Right renal pelvis (tissue), 4 donors: ENCODE data around the gene EPM2A. TPM values are rescaled to one million over a fixed set of nuclear protein-coding genes. Genes with fewer than 3 reads are reported as not detected.
"Not testable (repeated sequence)": the region's sequence is repeated elsewhere in the genome, so short reads cannot be mapped to it uniquely, and the experiment has no call there.

Experiments
- DNase-seq, 4 donors: peaks; one replicate each; pipeline ENCODE4 v3.0.0-alpha.2; 2013; ENCODE audit warnings: low read depth in 4 of 4, low spot score in 3 of 4, missing footprints in 1 of 4
- polyA plus RNA-seq, 4 donors: library from polyadenylated mRNA; unstranded; fragments of 120-200 nt; gene quantifications; one replicate each; pipeline ENCODE4 v1.2.1, GENCODE V29; 2013; ENCODE audit not compliant: insufficient read length in 4 of 4

The EPM2A gene
- polyA plus RNA-seq = 10 to 100 TPM; 12.3 to 16.7 (median 16.1) TPM

DNA sequence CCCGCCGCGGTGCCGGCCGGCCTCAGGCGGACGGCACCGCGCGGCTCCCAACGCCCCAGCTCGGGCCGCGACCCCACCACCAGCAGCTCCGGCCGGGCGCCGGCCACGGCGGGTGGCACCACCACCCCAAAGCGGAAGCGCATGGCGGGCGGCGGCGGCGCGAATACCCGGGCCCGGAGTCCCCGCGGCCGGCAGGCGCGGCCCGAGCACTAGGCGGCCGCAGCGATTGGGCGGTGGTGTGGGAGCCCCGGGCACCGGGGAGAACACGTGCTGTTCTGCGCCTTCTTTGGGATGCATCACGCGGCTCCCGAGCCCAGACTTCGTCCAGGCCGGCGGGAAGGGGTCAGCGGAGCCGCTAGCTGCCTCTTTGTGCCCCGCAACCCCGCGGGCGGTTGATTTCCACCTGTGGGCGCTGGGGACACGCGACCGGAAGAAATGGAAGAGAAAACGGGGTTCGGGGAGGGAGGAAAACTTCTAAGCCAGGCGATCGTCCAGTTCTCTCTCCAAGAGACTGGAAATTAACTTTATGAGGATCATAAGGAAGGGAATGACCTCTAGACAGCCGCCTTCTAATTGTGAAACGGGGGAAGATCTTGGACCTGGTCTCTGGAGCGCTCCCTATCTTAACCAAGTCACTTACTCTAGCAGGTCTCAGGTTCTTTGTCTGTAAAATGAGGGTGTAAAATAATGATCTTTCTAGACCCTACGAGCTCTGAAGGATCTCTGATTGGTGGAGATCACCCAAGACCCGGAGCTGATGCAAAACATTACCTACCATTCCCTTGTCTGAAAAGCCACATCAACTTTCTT lies at the start of gene EPM2A:
EPM2A (minus strand) TSS at position 165 of the 810 bp plus-strand sequence; CDS start at position 143, 22 bp downstream.
- peak in 3 of 4 donors; percentile 36 to 52 (median 42) for DNase-seq

DNA sequence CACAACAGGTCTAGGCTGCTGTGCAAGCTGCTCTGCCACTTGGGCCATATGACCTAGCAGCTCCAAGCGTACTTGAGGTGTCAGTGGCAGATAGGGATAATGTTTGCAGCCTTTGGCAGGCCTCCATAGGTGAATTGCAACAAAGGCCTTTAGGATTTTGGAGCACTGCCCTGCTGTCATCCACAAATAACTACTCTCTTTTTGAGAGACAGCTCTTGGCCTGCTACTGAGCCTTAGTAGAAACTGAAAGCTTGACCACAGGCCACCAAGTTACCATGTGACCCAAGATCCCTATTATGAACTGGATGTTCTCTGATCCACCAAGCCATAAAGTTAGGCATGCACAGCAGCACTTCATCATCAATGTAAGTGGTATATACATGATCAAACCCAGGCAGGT lies 49.4 kb upstream of the EPM2A start:
- no peak for DNase-seq

- DNase-seq = no peak
Measured at GRCh38 chr6:145783796-145784195, 48.5 kb upstream of the EPM2A start.

- DNase-seq = no peak
Measured at GRCh38 chr6:145772846-145773245, 37.5 kb upstream of the EPM2A start.

GRCh38 chr6:145765449-145765848 lies 30.1 kb upstream of the EPM2A start:
- no peak for DNase-seq

GRCh38 chr6:145763742-145764141 lies 28.4 kb upstream of the EPM2A start:
- no peak for DNase-seq

DNA sequence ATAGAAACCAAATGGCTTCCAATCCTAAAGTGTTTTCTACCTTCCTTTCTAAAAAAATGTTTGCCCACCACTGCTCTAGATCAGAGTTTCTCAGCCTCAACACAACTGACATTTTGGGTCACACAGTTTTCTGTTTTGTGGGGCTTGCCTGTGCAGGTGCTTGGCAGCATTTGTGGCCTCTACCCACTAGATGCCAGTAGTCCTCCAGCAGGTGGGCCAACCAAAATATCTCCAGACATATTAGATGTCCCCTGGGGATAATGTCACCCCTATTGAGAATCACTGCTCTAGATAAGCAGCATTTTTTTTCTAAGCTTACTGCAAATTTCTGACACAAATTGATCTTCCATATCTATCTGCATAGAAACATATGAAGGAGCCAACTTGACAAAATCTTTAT lies 26.3 kb upstream of the EPM2A start:
- no peak for DNase-seq

DNA sequence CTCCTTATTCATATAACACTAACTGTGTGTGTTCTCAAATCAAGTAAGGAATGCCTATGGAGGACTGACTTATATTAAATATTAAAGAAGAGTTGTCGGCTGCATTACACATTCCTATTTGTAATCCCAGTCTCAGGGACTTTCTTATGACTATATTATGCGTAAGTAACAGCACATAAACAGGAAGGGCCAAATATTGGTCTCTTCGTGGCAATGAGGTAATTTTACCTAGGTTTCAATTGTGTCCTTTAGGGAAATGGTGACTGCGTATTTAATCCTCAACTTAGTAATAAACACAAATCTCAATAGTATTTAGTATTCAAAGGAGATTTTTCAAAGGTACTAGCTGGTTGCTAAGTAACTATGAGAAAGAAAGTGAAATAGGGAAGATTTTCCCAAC lies 22.8 kb upstream of the EPM2A start:
- no peak for DNase-seq

GRCh38 chr6:145756170-145756662 lies 20.9 kb upstream of the EPM2A start:
- DNase-seq = no peak

DNA sequence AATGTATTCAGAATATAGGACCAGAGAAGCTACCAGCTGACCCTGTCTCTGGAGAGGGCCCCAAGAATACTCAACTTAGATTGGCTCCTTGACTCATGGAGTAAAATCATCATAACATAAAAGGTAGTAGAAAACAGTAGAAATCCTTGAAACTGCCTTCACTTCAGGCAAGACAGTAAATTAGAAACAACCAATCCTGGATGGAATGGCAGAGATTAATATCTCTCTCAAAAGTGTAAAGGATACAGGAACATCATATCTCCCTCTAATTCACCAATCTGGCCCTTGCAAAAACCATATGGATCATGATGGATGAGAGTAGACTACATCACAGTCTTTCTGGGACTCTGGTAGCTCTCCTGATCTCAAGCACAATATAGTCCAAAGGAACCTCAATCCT lies 20.4 kb upstream of the EPM2A start:
- DNase-seq = no peak

DNA sequence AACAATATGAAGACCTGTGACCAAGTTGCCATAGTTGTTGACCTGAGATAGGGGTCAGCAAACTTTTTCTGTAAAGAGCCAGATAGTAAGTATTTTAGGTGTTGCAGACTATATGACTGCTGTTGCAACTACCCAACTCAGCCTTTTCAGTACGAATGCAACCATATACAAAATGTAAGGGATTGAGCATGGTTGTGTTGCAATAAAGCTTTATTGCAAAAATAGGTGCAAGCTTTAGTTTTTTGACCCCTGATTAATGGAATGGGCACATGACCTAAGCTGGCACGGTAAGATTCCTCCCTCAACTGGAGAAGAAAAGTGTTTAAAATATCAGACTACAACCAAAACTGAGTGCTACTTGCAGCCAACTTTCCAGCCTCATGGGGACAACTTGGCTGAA lies 17.3 kb upstream of the EPM2A start:
- DNase-seq = no peak

GRCh38 chr6:145749632-145750031 lies 14.3 kb upstream of the EPM2A start:
- no peak for DNase-seq

- no peak for DNase-seq
Measured at GRCh38 chr6:145745861-145746260, 10.5 kb upstream of the EPM2A start.

GRCh38 chr6:145744619-145745018 lies 9.3 kb upstream of the EPM2A start:
- no peak for DNase-seq

DNA sequence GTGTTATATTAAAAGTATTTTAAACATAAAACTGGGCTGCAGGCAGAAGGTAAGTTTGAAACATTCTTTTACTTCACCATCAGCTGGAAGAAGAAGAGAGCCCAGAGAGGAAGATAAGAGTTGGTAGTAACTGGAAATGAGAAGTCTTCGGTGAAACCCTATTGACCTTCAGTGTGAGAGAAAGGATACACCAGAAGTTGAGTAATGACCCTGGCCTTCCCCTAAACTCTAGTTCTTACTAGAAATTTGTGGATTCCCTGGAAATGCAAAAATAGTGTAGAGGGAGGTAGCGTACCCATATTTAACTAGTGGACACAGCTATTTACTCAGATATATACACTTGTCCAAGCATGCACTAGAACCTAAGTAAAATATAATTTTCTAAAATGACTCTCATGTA lies 8.0 kb upstream of the EPM2A start:
- no peak for DNase-seq

- not testable (repeated sequence) for DNase-seq
Measured at GRCh38 chr6:145742472-145742871, 7.2 kb upstream of the EPM2A start.

DNA sequence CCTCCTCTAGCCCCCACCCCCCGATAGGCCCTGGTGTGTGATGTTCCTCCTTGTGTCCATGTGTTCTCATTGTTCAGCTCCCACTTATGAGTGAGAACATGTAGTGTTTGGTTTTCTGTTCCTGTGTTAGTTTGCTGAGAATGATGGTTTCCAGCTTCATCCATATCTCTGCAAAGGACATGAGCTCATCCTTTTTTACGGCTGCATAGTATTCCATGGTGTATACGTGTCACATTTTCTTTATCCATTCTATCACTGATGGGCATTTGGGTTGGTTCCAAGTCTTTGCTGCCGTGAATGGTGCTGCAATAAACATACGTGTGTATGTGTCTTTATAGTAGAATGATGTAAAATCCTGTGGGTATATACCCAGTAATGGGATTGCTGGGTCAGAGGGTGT lies 4.4 kb upstream of the EPM2A start:
- DNase-seq = not testable (repeated sequence)

- no peak for DNase-seq
Measured at GRCh38 chr6:145738265-145738664, 2.9 kb upstream of the EPM2A start.

DNA sequence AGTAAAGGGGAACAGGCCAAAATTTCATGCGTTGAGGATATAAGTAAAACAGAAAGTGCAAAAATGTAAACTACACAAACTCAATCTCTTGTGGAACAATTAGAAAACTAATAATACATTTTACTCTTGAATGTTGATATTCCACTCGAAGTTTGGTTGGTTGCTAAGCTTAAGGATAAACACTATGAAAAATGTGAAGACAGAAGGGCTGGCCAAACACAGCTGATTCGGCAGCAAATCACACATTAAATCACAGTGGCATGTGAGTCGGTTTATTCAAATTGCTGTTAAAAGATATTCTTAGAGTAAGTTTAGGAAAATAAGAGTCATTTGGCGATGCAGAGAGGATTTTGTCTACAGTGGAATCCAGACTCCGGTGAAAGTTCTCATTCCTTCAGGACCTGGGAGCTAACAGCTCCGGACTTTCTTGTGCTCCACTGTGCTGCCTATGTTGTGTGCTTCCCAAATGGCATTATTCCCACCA lies 1.4 kb upstream of the EPM2A start:
- DNase-seq = peak in 1 of 4 donors; percentile 23

- peak; percentile 74 to 82 (median 76) for DNase-seq
Measured at GRCh38 chr6:145734486-145735355, 599 bp downstream of the EPM2A start.

GRCh38 chr6:145733810-145734209 lies 1.5 kb downstream of the EPM2A start:
- DNase-seq = no peak
